Mesothelial cell of epicardium (in vitro differentiated cells): ENCODE data around the gene TRRAP. TPM values are rescaled to one million over a fixed set of nuclear protein-coding genes. Genes with fewer than 3 reads are reported as not detected.

Source experiments
- DNase-seq, 2 experiments: peaks; one replicate each; pipeline ENCODE4 v3.0.0; 2021; ENCODE audit warnings: low spot score in 2 of 2; ENCODE audit not compliant: unreplicated experiment in 2 of 2
- H3K27ac Mint-ChIP-seq: 2 replicates; pipeline ENCODE4 v1.8.0; 2021; ENCODE audit warnings: mixed read lengths
- H3K27me3 Mint-ChIP-seq: 2 replicates; pipeline ENCODE4 v1.8.0; 2021; ENCODE audit warnings: low read depth, mixed read lengths
- H3K36me3 Mint-ChIP-seq: 2 replicates; pipeline ENCODE4 v1.8.0; 2021; ENCODE audit warnings: mixed read lengths
- H3K4me1 Mint-ChIP-seq: 2 replicates; pipeline ENCODE4 v1.8.0; 2021; ENCODE audit warnings: mixed read lengths
- H3K4me3 Mint-ChIP-seq: 2 replicates; pipeline ENCODE4 v1.8.0; 2021; ENCODE audit warnings: mild to moderate bottlenecking, moderate library complexity, mixed read lengths
- H3K9me3 Mint-ChIP-seq: 2 replicates; pipeline ENCODE4 v1.8.0; 2021; ENCODE audit warnings: mixed read lengths
- total RNA-seq: library from RNA; stranded (reverse); gene quantifications from 3 replicates; pipeline ENCODE4 v1.2.1, GENCODE V29; 2021
- TF ChIP-seq, protein P1 (sequence below): fragments of 200-600 bp; sonication (generic); IDR thresholded peaks from one replicate; pipeline ENCODE4 v1.5.0; 2021; ENCODE audit warnings: antibody characterized with exemption; ENCODE audit not compliant: unreplicated experiment

TRRAP gene
- total RNA-seq, 1 donor from 2014 or later = 82.9 TPM

DNA sequence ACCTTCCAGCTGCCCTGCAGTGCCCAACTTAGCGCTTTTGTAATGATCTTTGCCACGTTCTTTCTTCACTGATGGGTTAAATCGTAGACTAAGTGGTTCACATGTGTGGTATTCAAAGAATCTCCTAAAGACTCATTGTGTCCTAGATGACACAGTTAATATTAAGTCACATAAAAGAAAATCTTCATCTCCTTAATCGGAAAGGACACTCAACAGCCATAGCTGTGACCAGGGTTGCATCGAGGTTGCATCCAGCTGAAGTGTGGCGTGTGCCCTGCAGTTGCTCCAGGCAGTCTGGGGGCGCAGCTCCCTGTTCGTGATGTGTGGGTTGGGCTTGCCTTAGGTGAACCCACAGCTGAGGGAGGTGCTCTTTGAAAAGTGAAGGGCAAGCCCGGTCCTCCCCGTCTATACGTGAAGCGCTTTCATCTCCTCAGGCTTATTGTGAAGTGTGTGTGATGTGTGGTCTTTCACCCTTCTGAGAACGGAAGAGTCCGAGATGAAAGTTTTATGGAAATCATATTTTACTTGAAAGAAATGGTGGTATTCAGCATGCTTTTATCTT is 122.7 kb downstream of the TRRAP start:
- Mint-ChIP-seq H3K27ac (no peak overlapping the region), H3K36me3 (peaks cover 35% of the 10 kb centered on the region), H3K9me3 (no peaks in the 10 kb centered on the region), H3K4me3 (no peak overlapping the region), H3K4me1 (no peaks in the 10 kb centered on the region), H3K27me3 (no peaks in the 10 kb centered on the region)
- DNase-seq = no peak
- TF ChIP-seq, protein P1, sequence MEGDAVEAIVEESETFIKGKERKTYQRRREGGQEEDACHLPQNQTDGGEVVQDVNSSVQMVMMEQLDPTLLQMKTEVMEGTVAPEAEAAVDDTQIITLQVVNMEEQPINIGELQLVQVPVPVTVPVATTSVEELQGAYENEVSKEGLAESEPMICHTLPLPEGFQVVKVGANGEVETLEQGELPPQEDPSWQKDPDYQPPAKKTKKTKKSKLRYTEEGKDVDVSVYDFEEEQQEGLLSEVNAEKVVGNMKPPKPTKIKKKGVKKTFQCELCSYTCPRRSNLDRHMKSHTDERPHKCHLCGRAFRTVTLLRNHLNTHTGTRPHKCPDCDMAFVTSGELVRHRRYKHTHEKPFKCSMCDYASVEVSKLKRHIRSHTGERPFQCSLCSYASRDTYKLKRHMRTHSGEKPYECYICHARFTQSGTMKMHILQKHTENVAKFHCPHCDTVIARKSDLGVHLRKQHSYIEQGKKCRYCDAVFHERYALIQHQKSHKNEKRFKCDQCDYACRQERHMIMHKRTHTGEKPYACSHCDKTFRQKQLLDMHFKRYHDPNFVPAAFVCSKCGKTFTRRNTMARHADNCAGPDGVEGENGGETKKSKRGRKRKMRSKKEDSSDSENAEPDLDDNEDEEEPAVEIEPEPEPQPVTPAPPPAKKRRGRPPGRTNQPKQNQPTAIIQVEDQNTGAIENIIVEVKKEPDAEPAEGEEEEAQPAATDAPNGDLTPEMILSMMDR = no peak

DNA sequence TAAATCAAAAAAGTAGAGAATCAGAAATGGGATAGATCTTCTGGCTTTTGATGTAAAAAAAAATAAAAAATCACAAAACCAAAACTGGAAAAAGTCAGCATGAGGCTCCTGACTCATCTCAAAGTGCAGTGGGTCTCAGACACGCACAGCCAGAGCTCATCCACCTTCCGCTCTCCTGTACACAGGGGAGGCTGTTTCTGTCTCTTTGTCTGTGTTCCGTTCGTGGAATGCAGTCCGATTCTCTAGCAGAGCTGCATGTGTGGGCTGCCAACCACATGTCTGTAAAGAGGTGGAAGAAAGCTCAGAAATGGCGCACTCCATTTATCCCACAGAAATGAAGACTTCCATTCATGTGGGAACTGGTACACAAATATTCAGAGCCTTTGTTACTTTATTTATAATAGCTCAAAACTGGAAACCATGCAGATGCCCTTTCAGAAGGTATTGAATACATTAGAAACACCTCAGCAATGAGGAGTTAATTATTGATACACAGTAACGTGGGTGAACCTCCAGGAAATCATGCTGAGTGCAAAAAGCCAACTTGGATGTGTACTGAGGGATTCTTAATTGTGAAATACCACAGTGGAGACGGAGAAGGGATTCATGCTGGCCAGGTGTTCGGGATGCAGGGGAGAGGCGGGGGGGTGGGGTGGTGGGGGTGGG is 123.3 kb downstream of the TRRAP start:
- H3K36me3 Mint-ChIP-seq = peaks cover 36% of the 10 kb centered on the region
- H3K4me3 Mint-ChIP-seq = no peak overlapping the region
- H3K4me1 Mint-ChIP-seq = no peaks in the 10 kb centered on the region
- TF ChIP-seq, protein P1 = no peak
- no peak overlapping the region for H3K27ac Mint-ChIP-seq
- DNase-seq = no peak
- no peaks in the 10 kb centered on the region for H3K27me3 Mint-ChIP-seq
- H3K9me3 Mint-ChIP-seq = no peaks in the 10 kb centered on the region

DNA sequence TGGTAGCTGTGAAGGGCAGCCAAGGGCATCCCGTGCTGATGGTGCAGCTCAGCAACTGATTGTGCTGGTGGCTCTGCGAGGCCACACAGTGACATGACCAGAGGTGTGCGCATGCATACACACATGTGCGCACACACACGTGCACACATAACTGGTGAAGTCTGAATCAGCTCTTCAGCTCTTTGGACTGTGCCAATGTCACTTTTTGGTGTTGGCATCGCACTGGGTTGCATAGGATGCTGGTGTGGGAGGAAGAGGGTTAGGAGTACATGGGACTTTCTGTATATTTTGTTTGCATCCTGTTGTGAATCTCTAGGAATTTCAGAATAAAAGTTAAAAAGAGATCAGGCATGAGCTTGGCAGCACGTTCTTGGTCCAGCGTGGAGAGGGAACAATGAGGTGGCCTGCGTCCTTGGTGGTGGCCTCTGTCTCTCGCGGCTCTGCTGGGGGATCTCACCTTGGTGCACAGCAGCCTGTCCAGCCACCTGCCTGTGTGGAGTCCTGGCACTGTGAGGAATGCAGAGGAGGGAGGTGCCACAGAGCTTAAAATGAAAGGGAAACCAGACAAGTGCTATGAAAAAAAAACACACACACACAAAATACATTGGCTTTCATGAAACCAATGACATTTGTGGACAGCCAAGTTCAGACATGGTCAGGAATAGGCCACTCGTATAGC is 124.0 kb downstream of the TRRAP start:
- Mint-ChIP-seq H3K36me3 (peaks cover 41% of the 10 kb centered on the region), H3K27ac (no peak overlapping the region), H3K4me1 (no peaks in the 10 kb centered on the region), H3K4me3 (no peak overlapping the region), H3K27me3 (no peaks in the 10 kb centered on the region), H3K9me3 (no peaks in the 10 kb centered on the region)
- TF ChIP-seq, protein P1 = no peak
- DNase-seq = no peak

DNA sequence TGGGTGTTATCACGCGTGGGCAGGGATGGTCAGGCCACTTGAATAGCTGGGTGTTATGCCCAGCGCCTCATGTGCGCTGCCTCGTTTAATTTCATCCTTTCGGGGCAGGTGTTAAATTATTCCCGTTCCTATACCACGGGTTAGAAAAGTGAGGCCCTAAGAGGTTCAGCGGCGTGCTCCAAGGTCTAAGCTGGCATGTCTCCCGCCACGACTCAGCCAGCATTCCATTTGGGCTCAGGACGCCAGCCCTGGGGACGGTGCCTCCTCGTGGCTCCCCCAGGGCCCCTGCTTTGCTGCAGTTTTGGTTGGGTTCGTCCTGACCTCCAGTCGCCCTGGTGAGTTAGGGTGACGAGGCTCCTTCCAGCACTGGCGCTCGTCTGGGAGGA is 124.5 kb downstream of the TRRAP start:
- H3K36me3 Mint-ChIP-seq = peaks cover 38% of the 10 kb centered on the region
- DNase-seq = no peak
- no peak overlapping the region for H3K27ac Mint-ChIP-seq
- no peak overlapping the region for H3K4me3 Mint-ChIP-seq
- no peaks in the 10 kb centered on the region for H3K27me3 Mint-ChIP-seq
- TF ChIP-seq, protein P1 = no peak
- H3K9me3 Mint-ChIP-seq = no peaks in the 10 kb centered on the region
- no peaks in the 10 kb centered on the region for H3K4me1 Mint-ChIP-seq

DNA sequence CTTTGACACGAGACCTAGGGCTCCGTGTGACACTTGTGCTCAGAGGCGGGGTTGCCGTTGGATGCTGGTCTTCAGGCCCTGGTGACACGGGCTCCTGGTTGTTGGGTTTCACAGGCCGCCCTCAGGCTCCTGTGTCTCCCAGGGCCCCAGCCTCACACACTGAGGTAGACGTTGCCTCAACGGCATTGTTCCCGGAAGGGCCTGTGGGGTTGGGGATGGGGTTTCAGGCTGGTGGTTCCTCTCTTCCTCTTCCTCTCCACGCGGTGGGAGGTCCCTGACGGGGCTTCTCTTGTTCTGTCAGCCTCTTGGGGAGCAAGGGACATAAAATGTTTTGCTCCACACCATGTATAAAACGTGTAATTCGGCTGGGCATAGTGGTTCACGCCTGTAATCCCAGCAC is 125.1 kb downstream of the TRRAP start:
- DNase-seq = no peak
- H3K36me3 Mint-ChIP-seq = peaks cover 41% of the 10 kb centered on the region
- H3K9me3 Mint-ChIP-seq = no peaks in the 10 kb centered on the region
- TF ChIP-seq, protein P1 = no peak
- no peak overlapping the region for H3K27ac Mint-ChIP-seq
- no peaks in the 10 kb centered on the region for H3K4me1 Mint-ChIP-seq
- H3K4me3 Mint-ChIP-seq = no peak overlapping the region
- H3K27me3 Mint-ChIP-seq = no peaks in the 10 kb centered on the region
